Skeletal muscle cell (primary cell): ENCODE results near the gene ARMH2.

Source experiments
- DNase-seq: peaks from one replicate; pipeline ENCODE4 v3.0.0-alpha.2; 2010; ENCODE audit warnings: low read depth
- H3K4me3 ChIP-seq: 2 replicates; pipeline ENCODE4 v1.5.1; 2011; ENCODE audit warnings: low read depth, mild to moderate bottlenecking, control low read depth, low read length, moderate library complexity

The ARMH2 gene

GRCh38 chr6:24798740-24799540 lies at the start of gene ARMH2:
Gene ARMH2 (minus strand): TSS chr6:24798917. CDS start chr6:24798857, 60 bp downstream.
- H3K4me3 ChIP-seq = no peak within 1 kb of the TSS
- no peak for DNase-seq

GRCh38 chr6:24848461-24848860 lies 49.7 kb upstream of the ARMH2 start:
- H3K4me3 ChIP-seq = no peak overlapping the region

GRCh38 chr6:24847402-24847801 lies 48.7 kb upstream of the ARMH2 start:
- no peak overlapping the region for H3K4me3 ChIP-seq

More at GRCh38 chr6:24848461-24848860, 49.7 kb upstream of the ARMH2 start:
- DNase-seq = no peak

GRCh38 chr6:24845578-24845977 lies 46.9 kb upstream of the ARMH2 start:
- H3K4me3 ChIP-seq = no peak overlapping the region
- DNase-seq = no peak

More at GRCh38 chr6:24847402-24847801, 48.7 kb upstream of the ARMH2 start:
- DNase-seq = no peak

- no peak overlapping the region for H3K4me3 ChIP-seq
- no peak for DNase-seq
These were observed 46.2 kb upstream of the ARMH2 start for GRCh38 chr6:24844903-24845302.

GRCh38 chr6:24844061-24844460 lies 45.3 kb upstream of the ARMH2 start:
- DNase-seq = no peak
- no peak overlapping the region for H3K4me3 ChIP-seq

- no peak for DNase-seq
- no peak overlapping the region for H3K4me3 ChIP-seq
These were observed 41.5 kb upstream of the ARMH2 start for GRCh38 chr6:24840187-24840586.

GRCh38 chr6:24838994-24839393 lies 40.3 kb upstream of the ARMH2 start:
- no peak for DNase-seq
- no peak overlapping the region for H3K4me3 ChIP-seq

GRCh38 chr6:24838081-24838480 lies 39.4 kb upstream of the ARMH2 start:
- DNase-seq = peak; percentile 15
- no peak overlapping the region for H3K4me3 ChIP-seq

- peak; percentile 31 for DNase-seq
- no peak overlapping the region for H3K4me3 ChIP-seq
These were observed 37.4 kb upstream of the ARMH2 start for GRCh38 chr6:24836109-24836508.

- no peak for DNase-seq
- no peak overlapping the region for H3K4me3 ChIP-seq
These were observed 35.1 kb upstream of the ARMH2 start for GRCh38 chr6:24833711-24834386.

GRCh38 chr6:24832794-24833193 lies 34.1 kb upstream of the ARMH2 start:
- DNase-seq = no peak
- H3K4me3 ChIP-seq = no peak overlapping the region

GRCh38 chr6:24831771-24832716 lies 33.3 kb upstream of the ARMH2 start:
- no peak overlapping the region for H3K4me3 ChIP-seq
- DNase-seq = peak; percentile 58

GRCh38 chr6:24829657-24830056 lies 30.9 kb upstream of the ARMH2 start:
- no peak overlapping the region for H3K4me3 ChIP-seq
- no peak for DNase-seq

GRCh38 chr6:24827970-24828369 lies 29.3 kb upstream of the ARMH2 start:
- no peak for DNase-seq
- no peak overlapping the region for H3K4me3 ChIP-seq

GRCh38 chr6:24827162-24827561 lies 28.4 kb upstream of the ARMH2 start:
- no peak for DNase-seq
- H3K4me3 ChIP-seq = no peak overlapping the region

- no peak for DNase-seq
- no peak overlapping the region for H3K4me3 ChIP-seq
These were observed 26.5 kb upstream of the ARMH2 start for GRCh38 chr6:24825130-24825630.

GRCh38 chr6:24824142-24824938 lies 25.6 kb upstream of the ARMH2 start:
- peak; percentile 63 for DNase-seq
- H3K4me3 ChIP-seq = no peak overlapping the region

GRCh38 chr6:24823185-24823584 lies 24.5 kb upstream of the ARMH2 start:
- no peak overlapping the region for H3K4me3 ChIP-seq
- no peak for DNase-seq
